ENCODE measurements around the gene NHLRC2.

NHLRC2 gene

DNA sequence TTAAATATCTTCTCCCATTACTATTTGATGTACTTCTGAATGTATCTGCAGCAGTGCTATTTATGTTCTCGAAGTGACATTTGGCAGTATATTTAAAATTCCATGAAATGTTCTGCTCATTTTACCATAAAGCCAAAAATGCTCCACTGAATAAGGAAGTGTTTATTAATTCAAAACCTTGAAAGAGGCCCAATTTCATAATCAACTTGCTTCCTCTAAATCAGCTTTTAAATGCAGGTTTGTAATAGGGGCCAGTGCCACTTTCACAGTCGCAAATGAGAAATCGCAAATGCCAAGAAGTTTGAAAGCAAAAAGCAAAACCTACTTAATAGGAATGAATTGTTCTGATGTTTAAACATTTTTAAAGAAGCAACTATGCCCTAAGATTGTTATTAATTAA is 11.4 kb downstream of the NHLRC2 start:
- DNase-seq, result no peak

- DNase-seq, result no peak
Observed at GRCh38 chr10:113866551-113867394, 12.3 kb downstream of the NHLRC2 start.

DNA sequence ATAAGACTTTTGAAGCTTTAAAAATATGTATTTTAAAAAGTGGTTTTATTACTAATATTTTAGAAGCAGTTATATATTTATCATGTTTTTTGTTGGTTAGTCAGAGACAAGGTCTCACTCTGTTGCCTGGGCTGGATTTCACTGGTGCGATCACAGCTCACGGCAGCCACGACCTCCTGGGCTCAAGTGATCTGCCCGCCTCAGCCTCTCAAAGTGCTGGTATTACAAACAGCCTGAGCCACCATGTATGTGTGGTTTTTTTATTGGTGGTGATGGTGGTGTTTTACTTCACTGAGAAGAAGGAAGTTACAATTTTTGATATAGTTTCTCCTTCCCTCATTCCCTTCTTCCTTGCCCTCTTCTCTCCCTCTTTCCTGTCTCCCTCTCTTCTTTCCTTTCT is 13.4 kb downstream of the NHLRC2 start:
- no peak for DNase-seq

DNA sequence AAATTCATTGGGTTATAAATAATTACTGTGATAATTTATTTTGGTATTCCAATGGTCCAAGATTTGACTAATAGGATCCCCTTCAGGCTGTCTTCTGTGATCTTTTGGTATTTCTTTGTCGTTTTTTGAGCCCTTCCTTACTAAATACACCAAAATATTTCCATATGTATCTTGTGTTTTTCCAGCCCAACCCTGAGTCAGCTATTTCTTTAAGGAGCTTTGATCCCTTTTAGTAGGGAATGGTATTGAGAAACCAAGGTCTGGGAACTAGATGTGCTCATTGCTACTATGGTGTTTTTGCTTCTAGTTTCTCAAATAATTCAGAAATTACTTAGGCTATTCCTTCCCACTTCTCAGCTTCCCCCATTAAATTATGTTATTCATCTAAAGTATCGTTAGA is 15.3 kb downstream of the NHLRC2 start:
- no peak for DNase-seq

GRCh38 chr10:113872139-113873030 is 17.9 kb downstream of the NHLRC2 start:
- no peak for DNase-seq

DNA sequence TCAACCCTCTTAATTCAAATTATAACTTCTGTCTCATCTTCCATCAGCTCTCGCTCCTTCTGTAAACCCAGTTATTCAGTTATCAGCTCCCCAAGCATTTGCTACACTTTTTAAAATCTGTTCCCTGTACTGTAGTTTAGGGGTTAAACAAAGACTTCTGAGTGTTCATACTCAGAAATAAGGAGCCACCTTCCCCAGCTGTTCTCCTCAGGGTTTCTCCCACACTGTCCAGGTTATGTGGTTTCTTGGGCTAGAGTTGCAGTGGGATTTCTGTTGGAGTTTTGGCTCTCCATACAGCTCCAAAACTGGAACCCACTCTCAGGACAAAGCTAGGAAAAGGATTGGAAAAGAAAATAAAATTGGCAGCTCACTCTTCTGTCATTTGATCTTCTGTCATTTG is 20.8 kb downstream of the NHLRC2 start:
- no peak for DNase-seq

DNA sequence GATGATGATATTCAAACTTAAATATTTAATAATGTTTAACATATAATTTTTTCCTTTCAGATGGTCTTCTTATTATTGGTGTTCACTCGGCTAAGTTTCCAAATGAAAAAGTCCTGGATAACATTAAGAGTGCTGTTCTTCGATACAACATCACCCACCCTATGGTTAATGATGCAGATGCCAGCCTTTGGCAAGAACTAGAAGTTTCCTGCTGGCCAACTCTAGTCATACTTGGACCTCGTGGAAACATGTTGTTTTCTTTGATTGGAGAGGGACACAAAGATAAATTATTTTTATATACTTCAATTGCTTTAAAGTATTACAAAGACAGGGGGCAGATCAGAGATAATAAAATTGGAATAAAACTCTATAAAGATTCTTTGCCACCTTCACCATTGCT is 22.0 kb downstream of the NHLRC2 start:
- no peak for DNase-seq

GRCh38 chr10:113879691-113880090 is 25.2 kb downstream of the NHLRC2 start:
- DNase-seq, result no peak

DNA sequence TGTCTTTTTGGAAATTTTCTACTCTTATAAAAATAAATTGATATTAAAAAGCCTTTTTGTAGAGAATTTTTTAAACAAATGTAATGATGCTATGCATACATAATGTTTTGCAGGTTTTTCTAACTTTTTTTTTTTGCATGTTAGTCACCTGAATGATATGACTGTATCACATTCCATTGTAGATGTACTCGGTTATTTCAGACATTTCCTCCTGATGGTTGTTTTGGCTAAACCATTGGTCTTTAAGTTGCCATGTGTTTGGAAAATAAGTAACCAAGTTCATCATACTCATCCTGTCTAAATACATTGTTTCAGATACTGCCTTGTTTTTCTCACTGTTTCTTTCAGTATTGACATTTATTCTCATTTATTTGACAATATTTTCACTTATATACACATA is 25.8 kb downstream of the NHLRC2 start:
- DNase-seq, result no peak

DNA sequence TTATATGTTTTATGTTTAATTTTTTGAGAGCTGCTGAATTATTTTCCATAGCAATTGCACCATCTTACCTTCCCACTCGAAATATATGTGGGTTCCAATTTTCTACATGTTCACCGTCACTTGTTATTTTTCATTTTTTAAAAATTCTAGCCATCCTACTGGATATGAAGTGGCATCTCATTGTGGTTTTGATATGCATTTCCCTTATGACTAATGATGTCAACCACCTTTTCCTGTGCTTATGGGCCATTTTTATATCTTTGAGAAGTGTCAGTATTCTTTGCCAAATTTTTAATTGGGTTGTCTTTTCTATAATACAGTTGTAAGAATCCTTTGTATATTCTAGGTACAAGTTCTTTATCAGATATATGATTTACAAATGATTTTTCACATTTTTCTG is 27.8 kb downstream of the NHLRC2 start:
- DNase-seq, result no peak

- no peak for DNase-seq
Observed at GRCh38 chr10:113889911-113890310, 35.5 kb downstream of the NHLRC2 start.

- DNase-seq, result no peak
Observed at GRCh38 chr10:113890769-113891168, 36.3 kb downstream of the NHLRC2 start.

DNA sequence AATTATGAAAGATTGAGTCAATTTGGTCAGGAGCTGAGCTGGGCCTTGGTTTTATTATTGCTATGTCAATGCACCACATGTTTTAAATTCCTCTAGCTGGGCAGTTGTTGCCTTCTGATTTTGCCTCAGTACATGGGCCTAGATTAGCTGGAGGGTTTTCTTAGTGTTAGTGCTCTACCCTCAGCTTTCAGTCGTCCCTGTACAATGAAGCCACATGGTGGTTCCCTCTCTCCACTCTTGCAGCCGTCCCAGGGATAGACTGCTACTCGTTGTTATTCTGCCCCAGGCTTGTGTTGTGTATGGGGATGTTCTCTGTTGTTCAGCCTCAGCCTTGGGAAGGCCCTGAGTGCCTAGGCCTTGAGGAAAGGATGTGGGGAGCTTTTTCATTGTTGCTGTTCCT is 37.0 kb downstream of the NHLRC2 start:
- no peak for DNase-seq

GRCh38 chr10:113893570-113893969 is 39.1 kb downstream of the NHLRC2 start:
- no peak for DNase-seq

GRCh38 chr10:113894581-113894980 is 40.1 kb downstream of the NHLRC2 start:
- DNase-seq, result no peak

- DNase-seq, result no peak
Observed at GRCh38 chr10:113895018-113895417, 40.6 kb downstream of the NHLRC2 start.

DNA sequence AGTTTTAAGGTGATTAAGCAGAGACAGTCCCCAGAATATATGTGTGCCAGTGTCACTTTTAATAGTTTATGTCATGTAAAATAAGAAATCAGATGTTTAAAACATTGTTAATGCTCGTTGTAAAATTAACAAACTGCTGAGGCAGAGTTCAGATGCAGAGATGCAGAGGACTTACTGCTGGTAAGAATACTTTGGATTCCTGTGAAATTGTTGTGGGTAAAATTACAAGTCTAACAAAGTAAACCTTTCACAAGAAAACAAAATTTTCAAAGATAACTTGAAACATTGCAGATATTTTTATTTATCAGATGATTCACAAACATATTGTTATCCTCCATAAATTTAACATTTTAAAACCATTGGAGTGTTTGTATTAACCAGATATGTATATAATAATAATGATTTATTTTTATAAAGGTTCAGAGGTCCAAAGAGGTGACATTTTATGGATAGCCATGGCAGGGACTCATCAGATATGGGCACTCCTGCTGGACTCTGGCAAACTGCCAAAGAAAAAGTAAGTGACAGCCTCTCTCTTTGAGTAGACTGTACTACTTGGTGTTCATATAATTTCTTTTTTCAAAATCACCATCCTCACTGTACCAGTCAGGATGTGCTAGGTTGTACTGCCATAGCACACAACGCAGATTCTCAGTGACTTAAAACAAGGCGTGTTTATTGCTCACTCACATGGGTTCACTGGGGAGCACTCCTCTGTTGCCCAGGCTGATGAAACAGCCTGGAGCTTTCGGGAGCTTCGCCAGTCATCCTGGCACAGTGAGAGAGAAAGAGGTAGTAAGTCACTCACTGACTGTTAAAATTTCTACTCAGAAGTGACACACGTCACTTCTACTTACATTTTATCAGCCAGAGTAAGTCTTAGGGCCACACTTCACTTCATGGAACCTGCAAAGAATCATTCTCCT is 43.5 kb downstream of the NHLRC2 start:
- no peak for DNase-seq

DNA sequence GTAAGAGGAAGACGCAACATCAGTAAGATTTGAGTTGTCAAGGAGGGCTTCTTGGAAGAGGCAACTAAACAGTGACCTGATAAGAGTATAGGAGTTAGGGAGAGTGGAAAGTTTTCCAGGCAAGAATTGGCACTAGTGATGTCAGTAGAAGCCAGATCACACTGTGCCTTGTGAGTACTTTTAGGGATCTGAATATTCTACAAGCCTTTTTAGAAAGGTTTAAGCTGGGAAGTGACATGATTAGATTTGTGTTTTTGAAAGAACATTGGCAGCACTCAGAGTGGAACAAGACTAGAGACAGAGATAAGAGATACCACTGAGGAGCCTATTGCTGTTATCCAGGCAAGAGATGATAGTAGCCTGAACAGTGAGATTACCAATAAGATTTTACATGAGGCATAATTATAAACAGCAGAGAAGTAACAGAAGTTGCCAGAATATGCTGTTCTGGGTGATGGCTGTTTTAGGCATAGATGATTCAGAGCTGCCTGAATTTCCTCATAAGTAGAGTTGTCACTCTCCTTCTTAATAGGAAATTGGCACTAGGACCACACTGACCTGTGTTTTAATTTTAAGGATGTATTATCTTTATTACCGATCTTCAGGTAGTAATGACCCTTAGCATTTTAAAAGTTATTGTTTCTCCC is 45.6 kb downstream of the NHLRC2 start:
- no peak for DNase-seq

GRCh38 chr10:113905756-113906155 is 51.3 kb downstream of the NHLRC2 start:
- no peak for DNase-seq

GRCh38 chr10:113907166-113907565 is 52.7 kb downstream of the NHLRC2 start:
- no peak for DNase-seq

- DNase-seq, result no peak
Observed at GRCh38 chr10:113908236-113908635, 53.8 kb downstream of the NHLRC2 start.

- no peak for DNase-seq
Observed at GRCh38 chr10:113911113-113911512, 56.7 kb downstream of the NHLRC2 start.
